HCT116 (cell line): ENCODE measurements around the gene FRG2C. TPM values are rescaled to one million over a fixed set of nuclear protein-coding genes. Genes with fewer than 3 reads are reported as not detected.
A peak's percentile ranks its signal among the peaks of the same experiment; 100 is the strongest.
"Not testable (repeated sequence)": the region's sequence is repeated elsewhere in the genome, so short reads cannot be mapped to it uniquely, and the experiment has no call there.

Source experiments
- ATAC-seq: fragments of 200-7000 bp; cut with Tn5 transposase; 2 replicates; pipeline ENCODE4 v1.9.1; 2020; ENCODE audit warnings: mild to moderate bottlenecking, moderate library complexity
- BruUV-seq: library from RNA; stranded (reverse); fragments of 400-500 nt; replicated peaks from 2 replicates; lab custom pipeline; 2021; lab: Mats Ljungman, UMichigan
- CTCF ChIA-PET: fragments of 300-600 bp; sonication (Branson Sonifier 250); formaldehyde crosslinking; loops from one replicate; lab custom pipeline; 2021; ENCODE audit warnings: antibody characterized with exemption; lab: Charles Lee
- POLR2A ChIA-PET: fragments of 300-600, 350-600 bp; sonication (Branson Sonifier 250); formaldehyde crosslinking; loops from one replicate; lab custom pipeline; 2021; ENCODE audit warnings: antibody characterized with exemption; lab: Charles Lee
- RAD21 ChIA-PET, 2 experiments: fragments of 300-600 bp; sonication (Branson Sonifier 250); formaldehyde crosslinking; loops; one replicate each; lab custom pipeline; 2023; ENCODE audit warnings: low total read pairs in 2 of 2; ENCODE audit not compliant: uncharacterized antibody in 2 of 2, unreplicated experiment in 2 of 2, low non-redundant PET in 1 of 2; lab: Charles Lee
- DNase-seq: peaks from one replicate; pipeline ENCODE4 v3.0.0-alpha.2; 2010; ENCODE audit warnings: low read depth, low spot score
- H2AFZ ChIP-seq: fragments of 200-600 bp; shearing (Covaris generic), sonication (generic); 2 replicates; pipeline ENCODE4 v1.6.1; 2017; ENCODE audit warnings: low read depth, mixed run types, mixed read lengths, antibody characterized with exemption, low read length; ENCODE audit not compliant: poor library complexity, severe bottlenecking
- H3K27ac ChIP-seq: 2 replicates; pipeline ENCODE4 v1.5.1; 2012; ENCODE audit warnings: low read depth, low read length
- H3K27me3 ChIP-seq: fragments of 200-600 bp; sonication (generic); 2 replicates; pipeline ENCODE4 v1.6.1; 2016; ENCODE audit warnings: mixed run types, low read length, mixed read lengths; ENCODE audit not compliant: insufficient read depth
- H3K36me3 ChIP-seq, 2 experiments: fragments of 200-500 bp in 1 of 2; fragments of 200-600 bp in 1 of 2; sonication (Bioruptor generic) in 1 of 2; sonication (generic) in 1 of 2; 2 replicates each; pipeline versions ENCODE4 v1.5.1 to v1.6.1; 2014 to 2016; ENCODE audit warnings: low read length in 2 of 2, inconsistent platforms in 1 of 2, mixed read lengths in 1 of 2, mixed run types in 1 of 2; ENCODE audit not compliant: insufficient read depth in 2 of 2, control insufficient read depth in 1 of 2
- H3K4me1 ChIP-seq, 2 experiments: fragments of 200-600 bp in 1 of 2; sonication (generic) in 1 of 2; 2 replicates each; pipeline versions ENCODE4 v1.5.1 to v1.6.1; 2012 to 2017; ENCODE audit warnings: low read length in 2 of 2, inconsistent platforms in 1 of 2, mild to moderate bottlenecking in 1 of 2, mixed read lengths in 1 of 2, mixed run types in 1 of 2, moderate library complexity in 1 of 2; ENCODE audit not compliant: insufficient read depth in 2 of 2, control insufficient read depth in 1 of 2
- H3K4me2 ChIP-seq: fragments of 200-600 bp; sonication (generic); 2 replicates; pipeline ENCODE4 v1.6.1; 2017; ENCODE audit warnings: mixed run types, low read length, mixed read lengths
- H3K4me3 ChIP-seq, 2 experiments: fragments of 200-600 bp in 1 of 2; sonication (generic) in 1 of 2; replicated peaks in 1 of 2; 2 replicates each; pipeline ENCODE4 v1.5.1; 2011 to 2016; ENCODE audit warnings: low read length in 2 of 2, control low read depth in 1 of 2, low read depth in 1 of 2, mild to moderate bottlenecking in 1 of 2, mixed read lengths in 1 of 2, mixed run types in 1 of 2
- H3K79me2 ChIP-seq: fragments of 200-600 bp; sonication (generic); 2 replicates; pipeline ENCODE4 v1.6.1; 2017; ENCODE audit warnings: mild to moderate bottlenecking, mixed run types, low read length, moderate library complexity, mixed read lengths; ENCODE audit not compliant: insufficient read depth
- H3K9ac ChIP-seq: fragments of 200-600 bp; sonication (generic); 2 replicates; pipeline ENCODE4 v1.6.1; 2016; ENCODE audit warnings: low read length, mixed read lengths
- H3K9me2 ChIP-seq: fragments of 200-600 bp; sonication (generic), shearing (Covaris generic); 2 replicates; pipeline ENCODE4 v1.6.1; 2017; ENCODE audit warnings: mixed run types, mild to moderate bottlenecking, moderate library complexity; ENCODE audit not compliant: insufficient read depth
- H3K9me3 ChIP-seq, 2 experiments: fragments of 200-500 bp in 1 of 2; fragments of 200-600 bp in 1 of 2; sonication (Bioruptor generic) in 1 of 2; sonication (generic) in 1 of 2; 2 replicates each; pipeline ENCODE4 v1.6.1; 2014 to 2017; ENCODE audit warnings: low read length in 2 of 2, mixed read lengths in 2 of 2, inconsistent platforms in 1 of 2, low read depth in 1 of 2, mild to moderate bottlenecking in 1 of 2, mixed run types in 1 of 2, moderate library complexity in 1 of 2; ENCODE audit not compliant: control insufficient read depth in 1 of 2, insufficient read depth in 1 of 2
- H4K20me1 ChIP-seq: fragments of 200-600 bp; sonication (generic), shearing (Covaris generic); 2 replicates; pipeline ENCODE4 v1.6.1; 2017; ENCODE audit warnings: mixed run types, mild to moderate bottlenecking, moderate library complexity; ENCODE audit not compliant: insufficient read depth
- intact Hi-C: fragments of 100-400 bp; cut with micrococcal nuclease; formaldehyde crosslinking; loops from 2 replicates; pipeline ENCODE4 v1.10.0; 2022
- total RNA-seq: library from RNA; stranded (reverse); gene quantifications from one replicate; pipeline ENCODE4 v1.2.1, GENCODE V29; 2021; ENCODE audit not compliant: unreplicated experiment
- TF ChIP-seq, protein P1 (sequence below), 3 experiments: fragments of 200-600 bp in 1 of 3; sonication (generic) in 1 of 3; IDR thresholded peaks in 2 of 3; conservative IDR thresholded peaks in 1 of 3; 2 replicates each; pipeline ENCODE4 v1.5.1; 2012 to 2017; ENCODE audit warnings: low read depth in 2 of 3, low read length in 2 of 3, antibody characterized with exemption in 1 of 3, borderline replicate concordance in 1 of 3, control low read depth in 1 of 3, mild to moderate bottlenecking in 1 of 3, mixed read lengths in 1 of 3, mixed run types in 1 of 3, moderate library complexity in 1 of 3; ENCODE audit not compliant: insufficient read depth in 1 of 3

The FRG2C gene
- total RNA-seq, 1 experiment from 2014 or later, result not detected

DNA sequence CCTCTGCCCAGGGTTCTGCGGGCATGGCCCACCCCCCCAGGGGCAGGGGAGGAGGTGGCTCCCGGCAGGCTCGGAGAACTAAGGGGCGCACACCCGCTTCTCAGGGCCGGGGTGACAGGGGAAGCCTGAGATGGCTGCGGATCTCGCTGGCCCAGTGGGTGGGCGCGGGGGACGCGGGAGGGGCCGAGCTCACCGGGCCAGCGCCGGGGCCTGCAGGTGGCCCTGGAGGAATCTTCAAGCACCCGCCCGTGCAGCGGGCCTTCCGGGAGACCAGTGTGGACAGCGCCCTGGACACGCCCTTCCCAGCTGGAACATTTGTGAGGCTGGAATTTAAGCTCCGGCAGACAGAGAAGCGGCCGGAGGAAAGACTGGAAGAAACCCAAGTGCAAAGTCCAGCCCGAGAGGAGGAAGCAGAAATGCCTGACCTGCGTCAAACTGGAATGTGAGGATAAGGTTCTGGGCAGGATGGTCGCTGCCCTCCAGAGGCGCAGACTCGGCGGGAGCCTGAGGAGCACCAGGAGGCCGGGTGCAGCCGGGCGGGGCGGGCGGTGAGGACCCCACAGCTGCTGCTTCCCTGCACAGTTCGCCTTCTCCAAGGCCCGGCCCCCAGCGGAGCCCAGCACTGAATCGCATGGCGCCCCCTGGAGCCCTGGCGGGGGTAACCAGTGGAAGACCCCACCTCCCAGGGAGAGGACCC, 5.6 kb upstream of the FRG2C start:
- DNase-seq, BruUV-seq, H2AFZ ChIP-seq, intact Hi-C loops, RAD21 ChIA-PET, CTCF ChIA-PET, ATAC-seq, H3K9me3 ChIP-seq, H4K20me1 ChIP-seq, H3K9me2 ChIP-seq, POLR2A ChIA-PET, H3K27me3 ChIP-seq, H3K79me2 ChIP-seq, H3K4me1 ChIP-seq, H3K36me3 ChIP-seq: not testable (repeated sequence)
- Histone ChIP-seq H3K9ac (0 out of 2 replicates have a peak overlapping the region, but pooled peaks have one; percentile 25), H3K4me2 (peak overlapping the region; percentile 54), H3K27ac (peak overlapping the region; percentile 39; the same call in 1 of the 2 replicates), H3K4me3 (peak overlapping the region; percentile 46 to 51)
- TF ChIP-seq, protein P1, sequence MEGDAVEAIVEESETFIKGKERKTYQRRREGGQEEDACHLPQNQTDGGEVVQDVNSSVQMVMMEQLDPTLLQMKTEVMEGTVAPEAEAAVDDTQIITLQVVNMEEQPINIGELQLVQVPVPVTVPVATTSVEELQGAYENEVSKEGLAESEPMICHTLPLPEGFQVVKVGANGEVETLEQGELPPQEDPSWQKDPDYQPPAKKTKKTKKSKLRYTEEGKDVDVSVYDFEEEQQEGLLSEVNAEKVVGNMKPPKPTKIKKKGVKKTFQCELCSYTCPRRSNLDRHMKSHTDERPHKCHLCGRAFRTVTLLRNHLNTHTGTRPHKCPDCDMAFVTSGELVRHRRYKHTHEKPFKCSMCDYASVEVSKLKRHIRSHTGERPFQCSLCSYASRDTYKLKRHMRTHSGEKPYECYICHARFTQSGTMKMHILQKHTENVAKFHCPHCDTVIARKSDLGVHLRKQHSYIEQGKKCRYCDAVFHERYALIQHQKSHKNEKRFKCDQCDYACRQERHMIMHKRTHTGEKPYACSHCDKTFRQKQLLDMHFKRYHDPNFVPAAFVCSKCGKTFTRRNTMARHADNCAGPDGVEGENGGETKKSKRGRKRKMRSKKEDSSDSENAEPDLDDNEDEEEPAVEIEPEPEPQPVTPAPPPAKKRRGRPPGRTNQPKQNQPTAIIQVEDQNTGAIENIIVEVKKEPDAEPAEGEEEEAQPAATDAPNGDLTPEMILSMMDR (IDR thresholded peaks at IDR 0.05 in 2 of 3, conservative IDR thresholded peaks at IDR 0.05 in 1 of 3; ENCODE audit: borderline replicate concordance in 1 of 3, insufficient read depth in 1 of 3, low read depth in 2 of 3, low read length in 2 of 3), result peak in 2 of 3 experiments; percentile 27 to 30; a peak in 2 of 6 replicates

DNA sequence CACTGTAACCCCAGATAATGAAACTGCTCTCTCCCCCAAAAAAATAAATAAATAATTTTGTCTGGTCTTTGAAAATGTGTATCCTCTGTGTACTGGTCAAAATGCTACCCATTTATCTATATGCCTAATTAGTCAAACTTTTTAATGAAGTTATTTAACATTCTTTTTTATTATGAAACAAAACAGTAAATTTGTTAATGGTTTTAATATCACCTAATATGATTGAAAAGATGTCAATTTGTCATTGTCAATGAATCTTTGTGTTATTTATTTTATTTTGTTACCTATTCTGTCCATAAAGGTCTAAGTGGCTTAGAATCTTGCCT, 5.1 kb upstream of the FRG2C start:
- DNase-seq, H3K27me3 ChIP-seq, RAD21 ChIA-PET, H3K9me3 ChIP-seq, CTCF ChIA-PET, H3K9me2 ChIP-seq, H3K79me2 ChIP-seq, ATAC-seq, H3K27ac ChIP-seq, BruUV-seq, H2AFZ ChIP-seq, H3K9ac ChIP-seq, H3K4me1 ChIP-seq, POLR2A ChIA-PET, intact Hi-C loops, H3K36me3 ChIP-seq, H4K20me1 ChIP-seq: not testable (repeated sequence)
- Histone ChIP-seq H3K4me2 (peak overlapping the region; percentile 54), H3K4me3 (peak overlapping the region; percentile 46 to 51)

DNA sequence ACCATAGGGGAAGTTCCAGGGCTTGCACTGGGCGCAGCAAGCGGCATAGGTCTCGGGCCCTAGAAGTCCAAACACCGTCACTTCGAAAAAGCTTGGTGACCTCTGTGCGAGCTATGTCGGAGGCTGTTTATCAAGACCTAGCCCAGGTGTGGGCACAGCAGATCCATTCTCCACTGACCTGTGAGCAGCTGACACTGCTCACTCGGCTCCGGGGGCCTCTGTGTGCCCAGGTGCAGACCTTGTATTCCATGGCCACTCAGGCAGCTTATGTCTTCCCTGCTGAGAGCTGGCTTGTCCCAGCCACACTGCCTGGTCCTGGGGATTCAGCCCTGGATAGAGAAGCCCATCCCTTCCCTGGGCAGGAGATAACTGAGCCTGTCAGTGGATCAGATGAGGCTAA, 1.5 kb downstream of the FRG2C start:
- H3K79me2 ChIP-seq, H3K36me3 ChIP-seq, H3K27me3 ChIP-seq, RAD21 ChIA-PET, H3K4me2 ChIP-seq, intact Hi-C loops, H3K27ac ChIP-seq, BruUV-seq, H3K9me3 ChIP-seq, ATAC-seq, H3K4me1 ChIP-seq, H3K9me2 ChIP-seq, H3K9ac ChIP-seq, H2AFZ ChIP-seq, CTCF ChIA-PET, H3K4me3 ChIP-seq, DNase-seq, H4K20me1 ChIP-seq, POLR2A ChIA-PET: not testable (repeated sequence)
